Heart right ventricle (tissue), 16 donors: ENCODE results near the gene CAPRIN2. TPM values are rescaled to one million over a fixed set of nuclear protein-coding genes. Genes with fewer than 3 reads are reported as not detected.
A peak's percentile ranks its signal among the peaks of the same experiment; 100 is the strongest.

Source experiments
- ATAC-seq, 8 donors: fragments of 200-7000 bp; cut with Tn5 transposase; one replicate each; pipeline ENCODE4 v1.9.1; 2020; ENCODE audit warnings: mild to moderate bottlenecking in 8 of 8, moderate library complexity in 8 of 8, moderate number of reproducible peaks in 1 of 8
- DNase-seq, 2 donors: peaks; one replicate each; pipeline ENCODE4 v3.0.0-alpha.2; 2020
- H3K27ac ChIP-seq, 10 donors: fragments of 200-600 bp; sonication (generic) in 2 of 10; one replicate each; pipeline versions ENCODE4 v1.5.0 to v1.8.0; 2020 to 2022; ENCODE audit warnings: mild to moderate bottlenecking in 3 of 10
- H3K27me3 ChIP-seq, 7 donors: fragments of 200-600 bp; one replicate each; pipeline ENCODE4 v1.8.0; 2021 to 2022; ENCODE audit warnings: mild to moderate bottlenecking in 2 of 7
- H3K36me3 ChIP-seq, 9 donors: fragments of 200-600 bp; sonication (generic) in 1 of 9; one replicate each; pipeline versions ENCODE4 v1.5.0 to v1.8.0; 2020 to 2022; ENCODE audit warnings: mild to moderate bottlenecking in 2 of 9
- H3K4me1 ChIP-seq, 9 donors: fragments of 200-600 bp; sonication (generic) in 1 of 9; one replicate each; pipeline versions ENCODE4 v1.5.0 to v1.8.0; 2020 to 2022; ENCODE audit warnings: mild to moderate bottlenecking in 4 of 9
- H3K4me3 ChIP-seq, 10 donors: fragments of 200-600 bp; sonication (generic) in 2 of 10; one replicate each; pipeline versions ENCODE4 v1.5.0 to v1.8.0; 2020 to 2022; ENCODE audit warnings: mild to moderate bottlenecking in 7 of 10, moderate library complexity in 2 of 10
- H3K9me3 ChIP-seq, 11 donors: fragments of 200-600 bp in 10 of 11; sonication (generic) in 2 of 11; one replicate each; pipeline versions ENCODE4 v1.5.0 to v1.8.0; 2013 to 2022; ENCODE audit warnings: mild to moderate bottlenecking in 2 of 11, control low read depth in 1 of 11, moderate library complexity in 1 of 11
- CTCF ChIP-seq, 9 donors: fragments of 200-600 bp; sonication (generic) in 2 of 9; IDR thresholded peaks; one replicate each; pipeline versions ENCODE4 v1.5.0 to v1.8.0; 2021 to 2022; ENCODE audit warnings: antibody characterized with exemption in 9 of 9, mild to moderate bottlenecking in 5 of 9, moderate library complexity in 1 of 9
- WGBS, 2 donors: extraction: QIAGEN DNeasy Blood & Tissue Kit; methylation state at CpG; one replicate each; pipeline ENCODE4 v1.1.7; 2013; ENCODE audit warnings: inconsistent platforms in 1 of 2; 5-methylcytosine and 5-hydroxymethylcytosine counted together
- intact Hi-C, 10 donors: fragments of 100-400 bp; cut with DNase I; formaldehyde crosslinking; loops; one replicate each; pipeline versions ENCODE4 v1.11.1 to v1.14.2; 2022
- polyA plus RNA-seq, 2 donors: library from polyadenylated mRNA; stranded (reverse); fragments of 200-250 nt; gene quantifications; one replicate each; pipeline ENCODE4 v1.2.3, GENCODE V29; 2013
- total RNA-seq, 10 donors: library from RNA; stranded (reverse); fragmentation: NEBNext Ultra II Directional in 3 of 10; extraction: Animal tissue kit (Norgen Biotek cat#: 25700) in 3 of 10; gene quantifications; one replicate each; pipeline versions ENCODE4 v1.2.1 to v1.2.4, GENCODE V29; 2021 to 2023
- donor health status: Arrhythmogenic right ventricular cardiomyopathy.
- donor health status: ischemic (EF 13 %, LVEDD 7.1; RV severe dilation, severe dysfunction).
- donor health status: healthy with polysubstance abuse.
- donor health status: DM: no; HTN: yes; CAD: no.
- donor health status: DM: no; HTN: no; CAD: no.
- donor health status: ischemic (EF 25% LVEDD 6.9; RV normal size, moderate dysfunction).
- donor health status: ischemic (EF 25% LVEDD 5.7; RV mildly dilated, moderate dysfunction).
- donor health status: healthy.
- donor health status: DM: yes; HTN: yes; CAD: no.
- donor health status: Ischemic cardiomyopathy.
- donor health status: ischemic (EF 35%, LVEDD 5.7; RV mildly dilated, moderate dysfunction).
- donor health status: nonischemic (EF 11% LVEDD 7.7; RV severe dilation, severe dysfunction).
- donor health status: DM: yes; HTN: yes; CAD: no.
- donor health status: PGD.
- donor health status: ischemic (EF 29% LVEDD 5.4; RV normal size, mild dysfunction).
- donor health status: nonischemic (EF 23%, LVEDD 6.1; RV moderate dilation, normal function).

Gene CAPRIN2
- total and polyA plus RNA-seq, 12 donors, result 10.4 to 33.0 (median 27.6) TPM

GRCh38 chr12:30756074-30756473 lies 1.3 kb upstream of the CAPRIN2 start:
- 95 to 98% methylated on average over 10 of the region's 10 CpGs for WGBS, 2 donors
- no peak for TF ChIP-seq CTCF (IDR thresholded peaks at IDR 0.05)
- intact Hi-C loops, result loop anchor here in 6 of 10 donors (5.0 to 10.0 kb wide), 4 partner anchors 36 to 61 kb away; partner anchors contain the start of gene IPO8 (in 1 of the 6)
- Histone ChIP-seq H3K9me3 (peaks cover 0 to 4% (median 0%) of the 10 kb centered on the region in 11 donors), H3K4me3 (no peak overlapping the region), H3K4me1 (peaks cover 5 to 30% (median 21%) of the 10 kb centered on the region in 9 donors), H3K27me3 (no peaks in the 10 kb centered on the region), H3K36me3 (no peaks in the 10 kb centered on the region), H3K27ac (peak overlapping the region in 2 of 10 donors; percentile 82 to 88)
- ATAC-seq (no peak), DNase-seq (no peak)

DNA sequence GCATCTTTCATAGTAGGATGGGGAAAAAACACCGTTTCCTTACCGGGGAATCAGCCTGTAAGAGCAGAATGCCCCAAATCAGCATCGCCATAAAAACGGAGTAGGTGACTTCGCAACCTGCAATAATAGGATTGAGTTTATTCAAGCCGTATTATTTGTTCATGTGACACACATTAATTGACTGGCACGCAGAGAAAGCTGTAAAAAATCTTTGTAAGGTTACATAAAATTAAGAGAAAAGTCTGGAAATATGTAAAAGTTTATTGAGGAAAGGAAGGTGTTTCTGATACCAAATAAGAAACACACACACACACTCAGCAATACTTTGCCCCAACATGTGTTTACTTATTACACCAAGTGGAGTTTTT lies 628 bp upstream of the CAPRIN2 start:
- H3K27me3 ChIP-seq, result no peaks in the 10 kb centered on the region
- intact Hi-C loops, result loop anchor here in 6 of 10 donors (2.0 to 10.0 kb wide), 5 partner anchors 37 to 61 kb away; partner anchors contain the start of gene IPO8 (in 3 of the 6)
- ATAC-seq (no peak), DNase-seq (no peak)
- peak overlapping the region; percentile 47 to 92 (median 84) for H3K27ac ChIP-seq
- WGBS, 2 donors, result 15 to 21% methylated on average over 7 of the region's 7 CpGs
- H3K36me3 ChIP-seq, result peaks cover 0 to 5% (median 0%) of the 10 kb centered on the region in 9 donors
- H3K4me3 ChIP-seq, result peak overlapping the region; percentile 55 to 94 (median 82)
- H3K9me3 ChIP-seq, result peaks cover 0 to 1% (median 0%) of the 10 kb centered on the region in 11 donors
- peaks cover 5 to 36% (median 22%) of the 10 kb centered on the region in 9 donors for H3K4me1 ChIP-seq
- TF ChIP-seq CTCF (IDR thresholded peaks at IDR 0.05), result no peak

- WGBS, 2 donors, result 0 to 1% methylated on average over 40 of the region's 40 CpGs
- peak in 2 of 8 donors; percentile 1 to 19 for ATAC-seq
These were observed 385 bp downstream of the CAPRIN2 start for GRCh38 chr12:30754383-30754749.

More at GRCh38 chr12:30754383-30754749, 385 bp downstream of the CAPRIN2 start:
- intact Hi-C loops, result loop anchor here in 6 of 10 donors (2.0 to 10.0 kb wide), 5 partner anchors 43 to 62 kb away; partner anchors contain the start of gene IPO8 (in 5 of the 6)
- DNase-seq, result no peak
- Histone ChIP-seq H3K4me3 (peak overlapping the region; percentile 55 to 94 (median 82)), H3K4me1 (peaks cover 5 to 36% (median 22%) of the 10 kb centered on the region in 9 donors), H3K27ac (peak overlapping the region; percentile 37 to 92 (median 84)), H3K36me3 (peaks cover 0 to 9% (median 0%) of the 10 kb centered on the region in 9 donors), H3K27me3 (no peaks in the 10 kb centered on the region), H3K9me3 (no peaks in the 10 kb centered on the region)
- no peak for TF ChIP-seq CTCF (IDR thresholded peaks at IDR 0.05)
